Right lobe of liver (tissue), 4 donors: ENCODE data around the gene TNS3.

Experiments
- CTCF ChIP-seq, 4 donors: fragments of 200-600 bp in 3 of 4; fragments of 450-650 bp in 1 of 4; IDR thresholded peaks; one replicate each; pipeline versions ENCODE4 v1.5.1 to v1.8.0; 2016 to 2022; ENCODE audit warnings: antibody characterized with exemption in 4 of 4, mild to moderate bottlenecking in 2 of 4
- POLR2A ChIP-seq: fragments of 450-650 bp; IDR thresholded peaks from one replicate; pipeline ENCODE4 v1.6.1; 2017; ENCODE audit warnings: antibody characterized with exemption, mild to moderate bottlenecking
- donor health status: DM: no; HTN: no; CAD: no.
- donor health status: DM: no; HTN: no; CAD: no.
- donor health status: DM: no; HTN: yes; CAD: no.

- no peak for TF ChIP-seq CTCF (IDR thresholded peaks at IDR 0.05)
- TF ChIP-seq POLR2A, result no peak
Observed at GRCh38 chr7:47502240-47502877, 79.6 kb downstream of the TNS3 start.
